ENCODE results near the gene PTPN1. TPM values are rescaled to one million over a fixed set of nuclear protein-coding genes. Genes with fewer than 3 reads are reported as not detected.
"Not testable (repeated sequence)": the region's sequence is repeated elsewhere in the genome, so short reads cannot be mapped to it uniquely, and the experiment has no call there.

The PTPN1 gene
- 73.0 and 73.9 TPM in 2 replicates for total RNA-seq

GRCh38 chr20:50509923-50510705, at the start of gene PTPN1:
PTPN1 (plus strand) TSS chr20:50510383; CDS start chr20:50510528, 145 bp downstream.
- intact Hi-C loops (cut with micrococcal nuclease), result loop anchor here (1.0 to 10.0 kb wide), 7 partner anchors 9 to 915 kb away; partner anchors contain the start of genes DPM1 and MOCS3

- intact Hi-C loops (cut with micrococcal nuclease), result loop anchor here (1.0 to 10.0 kb wide), 3 partner anchors 270 to 346 kb away; partner anchors contain the start of genes CEBPB and UBE2V1
Observed at GRCh38 chr20:50460608-50461267, 49.4 kb upstream of the PTPN1 start.

GRCh38 chr20:50462093-50462690, 48.0 kb upstream of the PTPN1 start:
- intact Hi-C loops (cut with micrococcal nuclease), result loop anchor here (10.0 kb wide), 1 partner anchor 347 kb away; the partner anchor contains the start of gene UBE2V1

GRCh38 chr20:50464026-50464724, 46.0 kb upstream of the PTPN1 start:
- intact Hi-C loops (cut with micrococcal nuclease), result loop anchor here (1.0 to 10.0 kb wide), 4 partner anchors 112 to 349 kb away; partner anchors contain the start of genes CEBPB and UBE2V1

- intact Hi-C loops (cut with micrococcal nuclease), result loop anchor here (1.0 to 10.0 kb wide), 4 partner anchors 111 to 350 kb away; partner anchors contain the start of genes CEBPB and UBE2V1
Observed at GRCh38 chr20:50464725-50465650, 45.2 kb upstream of the PTPN1 start.

GRCh38 chr20:50467174-50467573, 43.0 kb upstream of the PTPN1 start:
- intact Hi-C loops (cut with micrococcal nuclease), result loop anchor here (10.0 kb wide), 1 partner anchor 352 kb away; the partner anchor contains the start of gene UBE2V1

GRCh38 chr20:50467718-50468356, 42.3 kb upstream of the PTPN1 start:
- intact Hi-C loops (cut with micrococcal nuclease), result loop anchor here (10.0 kb wide), 1 partner anchor 353 kb away; the partner anchor contains the start of gene UBE2V1

GRCh38 chr20:50468378-50468798, 41.8 kb upstream of the PTPN1 start:
- intact Hi-C loops (cut with micrococcal nuclease), result loop anchor here (10.0 kb wide), 1 partner anchor 354 kb away; the partner anchor contains the start of gene UBE2V1

GRCh38 chr20:50469176-50469723, 40.9 kb upstream of the PTPN1 start:
- intact Hi-C loops (cut with micrococcal nuclease), result loop anchor here (10.0 kb wide), 1 partner anchor 354 kb away; the partner anchor contains the start of gene UBE2V1

GRCh38 chr20:50469796-50470195, 40.4 kb upstream of the PTPN1 start:
- intact Hi-C loops (cut with micrococcal nuclease), result loop anchor here (10.0 kb wide), 1 partner anchor 355 kb away; the partner anchor contains the start of gene UBE2V1

- intact Hi-C loops (cut with micrococcal nuclease), result no loop called here
Observed at GRCh38 chr20:50470264-50470858, 39.8 kb upstream of the PTPN1 start.

GRCh38 chr20:50471231-50471630, 39.0 kb upstream of the PTPN1 start:
- intact Hi-C loops (cut with micrococcal nuclease), result no loop called here

GRCh38 chr20:50472693-50473664, 37.2 kb upstream of the PTPN1 start:
- intact Hi-C loops (cut with micrococcal nuclease), result no loop called here

GRCh38 chr20:50474356-50474755, 35.8 kb upstream of the PTPN1 start:
- intact Hi-C loops (cut with micrococcal nuclease), result not testable (repeated sequence)

GRCh38 chr20:50475681-50476292, 34.4 kb upstream of the PTPN1 start:
- intact Hi-C loops (cut with micrococcal nuclease), result no loop called here

- intact Hi-C loops (cut with micrococcal nuclease), result no loop called here
Observed at GRCh38 chr20:50477239-50477872, 32.8 kb upstream of the PTPN1 start.
